ENCODE data around the gene TBC1D23.

TBC1D23 gene

GRCh38 chr3:100329800-100330489, 69.2 kb downstream of the TBC1D23 start:
- Histone ChIP-seq H3K27ac (no peak overlapping the region), H3K27me3 (no peaks in the 10 kb centered on the region), H3K9me3 (no peaks in the 10 kb centered on the region), H3K4me1 (peaks cover 0 to 7% (median 3%) of the 10 kb centered on the region in 4 donors), H3K36me3 (peaks cover 9% of the 10 kb centered on the region in 3 donors), H3K4me3 (no peak overlapping the region)
- no peak for TF ChIP-seq CTCF (IDR thresholded peaks at IDR 0.05)
- no peak for DNase-seq
- intact Hi-C loops (cut with DNase I; ENCODE audit: low total_unique reads): no loop called here

GRCh38 chr3:100330651-100331050, 69.9 kb downstream of the TBC1D23 start:
- H3K27me3 ChIP-seq: no peaks in the 10 kb centered on the region
- H3K27ac ChIP-seq: no peak overlapping the region
- intact Hi-C loops (cut with DNase I; ENCODE audit: low total_unique reads): no loop called here
- no peak for DNase-seq
- H3K9me3 ChIP-seq: no peaks in the 10 kb centered on the region
- H3K4me1 ChIP-seq: peaks cover 0 to 15% (median 6%) of the 10 kb centered on the region in 4 donors
- H3K4me3 ChIP-seq: no peak overlapping the region
- peaks cover 5 to 9% (median 6%) of the 10 kb centered on the region in 3 donors for H3K36me3 ChIP-seq
- TF ChIP-seq CTCF (IDR thresholded peaks at IDR 0.05): no peak

GRCh38 chr3:100331660-100332059, 70.9 kb downstream of the TBC1D23 start:
- Histone ChIP-seq H3K9me3 (no peaks in the 10 kb centered on the region), H3K4me1 (peaks cover 0 to 18% (median 10%) of the 10 kb centered on the region in 4 donors), H3K36me3 (no peaks in the 10 kb centered on the region), H3K27ac (no peak overlapping the region), H3K4me3 (no peak overlapping the region), H3K27me3 (no peaks in the 10 kb centered on the region)
- no peak for DNase-seq
- intact Hi-C loops (cut with DNase I; ENCODE audit: low total_unique reads): no loop called here
- TF ChIP-seq CTCF (IDR thresholded peaks at IDR 0.05): no peak

GRCh38 chr3:100333051-100333450, 72.3 kb downstream of the TBC1D23 start:
- no peaks in the 10 kb centered on the region for H3K27me3 ChIP-seq
- intact Hi-C loops (cut with DNase I; ENCODE audit: low total_unique reads): no loop called here
- no peaks in the 10 kb centered on the region for H3K36me3 ChIP-seq
- H3K27ac ChIP-seq: no peak overlapping the region
- peaks cover 0 to 18% (median 10%) of the 10 kb centered on the region in 4 donors for H3K4me1 ChIP-seq
- no peak for DNase-seq
- no peaks in the 10 kb centered on the region for H3K9me3 ChIP-seq
- no peak for TF ChIP-seq CTCF (IDR thresholded peaks at IDR 0.05)
- H3K4me3 ChIP-seq: no peak overlapping the region

GRCh38 chr3:100333970-100334487, 73.2 kb downstream of the TBC1D23 start:
- DNase-seq: no peak
- H3K4me1 ChIP-seq: peaks cover 0 to 18% (median 10%) of the 10 kb centered on the region in 4 donors
- peak overlapping the region; percentile 67 to 70 for H3K4me3 ChIP-seq
- peaks cover 0 to 4% (median 0%) of the 10 kb centered on the region in 3 donors for H3K36me3 ChIP-seq
- H3K9me3 ChIP-seq: no peaks in the 10 kb centered on the region
- intact Hi-C loops (cut with DNase I; ENCODE audit: low total_unique reads): no loop called here
- H3K27ac ChIP-seq: peak overlapping the region; percentile 79 to 81
- TF ChIP-seq CTCF (IDR thresholded peaks at IDR 0.05): no peak
- H3K27me3 ChIP-seq: no peaks in the 10 kb centered on the region
